Stomach (tissue), 9 donors: Measurements from ENCODE around the gene GLS. TPM values are rescaled to one million over a fixed set of nuclear protein-coding genes. Genes with fewer than 3 reads are reported as not detected.

Source experiments
- DNase-seq, 2 donors: peaks; one replicate each; pipeline versions ENCODE4 v3.0.0 to v3.0.0-alpha.2; 2013 to 2019
- H3K27ac ChIP-seq, 5 donors: fragments of 200-600 bp in 4 of 5; sonication (generic) in 4 of 5; one replicate each; pipeline ENCODE4 v1.5.1; 2013 to 2019; ENCODE audit warnings: mild to moderate bottlenecking in 1 of 5, moderate library complexity in 1 of 5
- H3K27me3 ChIP-seq, 3 donors: fragments of 200-600 bp; sonication (generic); one replicate each; pipeline ENCODE4 v1.5.1; 2017 to 2019; ENCODE audit warnings: mixed run types in 1 of 3
- H3K36me3 ChIP-seq, 4 donors: fragments of 200-600 bp; sonication (generic); 1 replicate in 3 of 4; 2 replicates in 1 of 4; pipeline ENCODE4 v1.5.1; 2016 to 2019
- H3K4me1 ChIP-seq, 4 donors: fragments of 200-600 bp; sonication (generic); one replicate each; pipeline ENCODE4 v1.5.1; 2016 to 2019
- H3K4me3 ChIP-seq, 4 donors: fragments of 200-600 bp; sonication (generic) in 3 of 4; one replicate each; pipeline ENCODE4 v1.5.1; 2016 to 2019; ENCODE audit warnings: mild to moderate bottlenecking in 1 of 4
- H3K9me3 ChIP-seq, 4 donors: fragments of 200-600 bp; sonication (generic); one replicate each; pipeline ENCODE4 v1.5.1; 2016 to 2019
- CTCF ChIP-seq, 7 experiments: fragments of 450-650 bp in 4 of 7; fragments of 200-600 bp in 3 of 7; sonication (generic) in 3 of 7; IDR thresholded peaks; one replicate each; pipeline ENCODE4 v1.5.1; 2016 to 2019; ENCODE audit warnings: antibody characterized with exemption in 7 of 7, control low read depth in 2 of 7, mild to moderate bottlenecking in 1 of 7
- EP300 ChIP-seq: sonication (generic); formaldehyde crosslinking; IDR thresholded peaks from one replicate; pipeline ENCODE4 v1.6.1; 2017; ENCODE audit warnings: antibody characterized with exemption
- POLR2A ChIP-seq, 4 donors: fragments of 450-650 bp; IDR thresholded peaks; one replicate each; pipeline ENCODE4 v1.6.1; 2016; ENCODE audit warnings: antibody characterized with exemption in 4 of 4, control low read depth in 2 of 4, mild to moderate bottlenecking in 1 of 4, moderate library complexity in 1 of 4
- POLR2AphosphoS5 ChIP-seq, 3 donors: sonication (generic); formaldehyde crosslinking; IDR thresholded peaks; one replicate each; pipeline ENCODE4 v1.6.1; 2016; ENCODE audit warnings: antibody characterized with exemption in 3 of 3
- WGBS, 5 donors: extraction: QIAGEN DNeasy Blood & Tissue Kit in 3 of 5; methylation state at CpG; one replicate each; pipeline versions ENCODE4 v1.1.5 to v1.1.7; 2013 to 2018; 5-methylcytosine and 5-hydroxymethylcytosine counted together
- intact Hi-C: fragments of 100-400 bp; cut with DNase I; formaldehyde crosslinking; loops from one replicate; pipeline ENCODE4 v1.15.1; 2023; ENCODE audit warnings: low total_unique reads
- polyA plus RNA-seq, 3 donors: library from polyadenylated mRNA; stranded (reverse); fragments of 200-250 nt; gene quantifications; one replicate each; pipeline ENCODE4 v1.2.3, GENCODE V29; 2013
- total RNA-seq, 5 donors: library from RNA; depleted of rRNA; stranded (reverse); fragments of >200 nt; gene quantifications; one replicate each; pipeline versions ENCODE4 v1.1.0 to v1.2.3, GENCODE V29; 2014 to 2016
- donor health status: healthy with polysubstance abuse.
- donor health status: Bipolar disorder and iron deficiency.
- donor health status: healthy.

The GLS gene
- total and polyA plus RNA-seq, 8 donors: 9.6 to 353 (median 109) TPM

- no peak overlapping the region for H3K27ac ChIP-seq
- H3K4me3 ChIP-seq: no peak overlapping the region
- peaks cover 0 to 8% (median 0%) of the 10 kb centered on the region in 4 donors for H3K4me1 ChIP-seq
- TF ChIP-seq EP300 (no peak), CTCF (IDR thresholded peaks at IDR 0.05) (no peak), POLR2A (IDR thresholded peaks at IDR 0.05) (no peak), POLR2AphosphoS5 (IDR thresholded peaks at IDR 0.05) (no peak)
- no peaks in the 10 kb centered on the region for H3K27me3 ChIP-seq
- intact Hi-C loops: no loop called here
- peaks cover 0 to 67% (median 36%) of the 10 kb centered on the region in 4 donors for H3K36me3 ChIP-seq
- DNase-seq: no peak
- H3K9me3 ChIP-seq: no peaks in the 10 kb centered on the region
- 96 to 99% (median 97%) methylated on average over 7 of the region's 7 CpGs for WGBS, 5 donors
Measured at GRCh38 chr2:190929919-190930318, 49.3 kb downstream of the GLS start.

- no peaks in the 10 kb centered on the region for H3K9me3 ChIP-seq
- peaks cover 0 to 62% (median 32%) of the 10 kb centered on the region in 4 donors for H3K36me3 ChIP-seq
- peaks cover 0 to 8% (median 0%) of the 10 kb centered on the region in 4 donors for H3K4me1 ChIP-seq
- WGBS, 5 donors: 88 to 96% (median 91%) methylated on average over 3 of the region's 3 CpGs
- TF ChIP-seq EP300 (no peak), POLR2A (IDR thresholded peaks at IDR 0.05) (no peak), POLR2AphosphoS5 (IDR thresholded peaks at IDR 0.05) (no peak), CTCF (IDR thresholded peaks at IDR 0.05) (no peak)
- no peak for DNase-seq
- no peaks in the 10 kb centered on the region for H3K27me3 ChIP-seq
- no peak overlapping the region for H3K4me3 ChIP-seq
- intact Hi-C loops: no loop called here
- H3K27ac ChIP-seq: no peak overlapping the region
Measured at GRCh38 chr2:190930411-190930810, 49.8 kb downstream of the GLS start.

GRCh38 chr2:190932514-190932913 is 51.9 kb downstream of the GLS start:
- intact Hi-C loops: no loop called here
- H3K27me3 ChIP-seq: no peaks in the 10 kb centered on the region
- DNase-seq: no peak
- peaks cover 0 to 3% (median 0%) of the 10 kb centered on the region in 4 donors for H3K4me1 ChIP-seq
- H3K27ac ChIP-seq: no peak overlapping the region
- no peaks in the 10 kb centered on the region for H3K9me3 ChIP-seq
- TF ChIP-seq EP300 (no peak), POLR2A (IDR thresholded peaks at IDR 0.05) (no peak)
- no peak overlapping the region for H3K4me3 ChIP-seq
- WGBS, 5 donors: 74 to 89% (median 83%) methylated on average over 1 of the region's 1 CpG
- peaks cover 0 to 48% (median 31%) of the 10 kb centered on the region in 4 donors for H3K36me3 ChIP-seq

- Histone ChIP-seq H3K4me3 (no peak overlapping the region), H3K4me1 (peaks cover 0 to 3% (median under 1%) of the 10 kb centered on the region in 4 donors), H3K9me3 (no peaks in the 10 kb centered on the region), H3K27me3 (no peaks in the 10 kb centered on the region), H3K36me3 (peaks cover 0 to 46% (median 28%) of the 10 kb centered on the region in 4 donors), H3K27ac (no peak overlapping the region)
- DNase-seq: no peak
- TF ChIP-seq CTCF (IDR thresholded peaks at IDR 0.05) (no peak), POLR2AphosphoS5 (IDR thresholded peaks at IDR 0.05) (no peak), POLR2A (IDR thresholded peaks at IDR 0.05) (no peak)
- intact Hi-C loops: no loop called here
Measured at GRCh38 chr2:190933361-190933760, 52.7 kb downstream of the GLS start.

- DNase-seq: no peak
- intact Hi-C loops: no loop called here
- no peaks in the 10 kb centered on the region for H3K27me3 ChIP-seq
- no peak for TF ChIP-seq POLR2AphosphoS5 (IDR thresholded peaks at IDR 0.05)
- no peak for TF ChIP-seq POLR2A (IDR thresholded peaks at IDR 0.05)
- no peak for TF ChIP-seq EP300
- TF ChIP-seq CTCF (IDR thresholded peaks at IDR 0.05): no peak
- H3K4me1 ChIP-seq: peaks cover 0 to 20% (median 8%) of the 10 kb centered on the region in 4 donors
- peaks cover 0 to 29% (median 17%) of the 10 kb centered on the region in 4 donors for H3K36me3 ChIP-seq
- H3K9me3 ChIP-seq: no peaks in the 10 kb centered on the region
- H3K4me3 ChIP-seq: no peak overlapping the region
- H3K27ac ChIP-seq: no peak overlapping the region
Measured at GRCh38 chr2:190935054-190935453, 54.4 kb downstream of the GLS start.
